Neuronal stem cell (in vitro differentiated cells): ENCODE measurements around the gene GUCA1A. TPM values are rescaled to one million over a fixed set of nuclear protein-coding genes. Genes with fewer than 3 reads are reported as not detected.
A peak's percentile ranks its signal among the peaks of the same experiment; 100 is the strongest.

Experiments
- DNase-seq: peaks from one replicate; pipeline ENCODE4 v3.0.0-alpha.2; 2013; ENCODE audit warnings: low spot score
- H2AFZ ChIP-seq: one replicate; pipeline ENCODE4 v1.6.1; 2013; ENCODE audit warnings: mild to moderate bottlenecking, low read length, inconsistent platforms
- H2AK5ac ChIP-seq: 2 replicates; pipeline ENCODE4 v1.6.1; 2013; ENCODE audit warnings: low read depth, mild to moderate bottlenecking, inconsistent platforms, low read length, moderate library complexity, mixed read lengths
- H2BK120ac ChIP-seq: 2 replicates; pipeline ENCODE4 v1.6.1; 2013; ENCODE audit warnings: low read depth, mild to moderate bottlenecking, inconsistent platforms, low read length, moderate library complexity, mixed read lengths
- H2BK12ac ChIP-seq: one replicate; pipeline ENCODE4 v1.6.1; 2013; ENCODE audit warnings: low read length, inconsistent platforms
- H2BK15ac ChIP-seq: 2 replicates; pipeline ENCODE4 v1.6.1; 2013; ENCODE audit warnings: mild to moderate bottlenecking, low read length, inconsistent platforms, mixed read lengths
- H2BK5ac ChIP-seq: one replicate; pipeline ENCODE4 v1.6.1; 2013; ENCODE audit warnings: inconsistent platforms, mild to moderate bottlenecking, low read length, moderate library complexity
- H3K14ac ChIP-seq: one replicate; pipeline ENCODE4 v1.6.1; 2013; ENCODE audit warnings: low read length, inconsistent platforms
- H3K18ac ChIP-seq: 2 replicates; pipeline ENCODE4 v1.6.1; 2013; ENCODE audit warnings: low read length, inconsistent platforms
- H3K23ac ChIP-seq: 2 replicates; pipeline ENCODE4 v1.6.1; 2013; ENCODE audit warnings: low read depth, mild to moderate bottlenecking, mixed read lengths, low read length, inconsistent platforms; ENCODE audit not compliant: poor library complexity
- H3K27ac ChIP-seq: replicated peaks from 3 replicates; pipeline ENCODE4 v1.5.1; 2013; ENCODE audit warnings: low read length, inconsistent platforms
- H3K27me3 ChIP-seq, 3 experiments: 2 replicates each; pipeline ENCODE4 v1.6.1; 2013; ENCODE audit warnings: low read length in 3 of 3, mild to moderate bottlenecking in 2 of 3, inconsistent platforms in 1 of 3, low read depth in 1 of 3, mixed read lengths in 1 of 3, moderate library complexity in 1 of 3; ENCODE audit not compliant: control insufficient read depth in 3 of 3, insufficient read depth in 3 of 3
- H3K36me3 ChIP-seq, 2 donors: replicated peaks in 1 of 2; 2 replicates each; pipeline ENCODE4 v1.6.1; 2013; ENCODE audit warnings: low read length in 2 of 2; ENCODE audit not compliant: control insufficient read depth in 2 of 2, insufficient read depth in 2 of 2
- H3K4ac ChIP-seq: 2 replicates; pipeline ENCODE4 v1.6.1; 2013; ENCODE audit warnings: inconsistent platforms, mild to moderate bottlenecking, low read length, moderate library complexity
- H3K4me1 ChIP-seq, 2 donors: 1 replicate in 1 of 2; 2 replicates in 1 of 2; pipeline ENCODE4 v1.6.1; 2013; ENCODE audit warnings: low read length in 2 of 2, low read depth in 1 of 2; ENCODE audit not compliant: control insufficient read depth in 2 of 2, insufficient read depth in 1 of 2
- H3K4me2 ChIP-seq: one replicate; pipeline ENCODE4 v1.6.1; 2013; ENCODE audit warnings: mild to moderate bottlenecking, low read length, inconsistent platforms; ENCODE audit not compliant: insufficient read depth, poor library complexity, severe bottlenecking
- H3K4me3 ChIP-seq, 2 donors: 2 replicates each; pipeline ENCODE4 v1.5.1; 2013; ENCODE audit warnings: low read length in 2 of 2, mild to moderate bottlenecking in 2 of 2, inconsistent platforms in 1 of 2, moderate library complexity in 1 of 2
- H3K79me1 ChIP-seq: one replicate; pipeline ENCODE4 v1.6.1; 2013; ENCODE audit warnings: low read depth, mild to moderate bottlenecking, inconsistent platforms, low read length, moderate library complexity
- H3K9ac ChIP-seq: one replicate; pipeline ENCODE4 v1.6.1; 2013; ENCODE audit warnings: mild to moderate bottlenecking, low read depth, low read length, inconsistent platforms; ENCODE audit not compliant: poor library complexity
- H3K9me3 ChIP-seq, 2 donors: replicated peaks in 1 of 2; 2 replicates each; pipeline versions ENCODE3 to v1.6.1; 2013; ENCODE audit warnings: low read length in 2 of 2, mild to moderate bottlenecking in 2 of 2, inconsistent platforms in 1 of 2, low read depth in 1 of 2, mixed read lengths in 1 of 2, moderate library complexity in 1 of 2; ENCODE audit not compliant: control insufficient read depth in 2 of 2, insufficient read depth in 1 of 2
- H4K8ac ChIP-seq: one replicate; pipeline ENCODE4 v1.6.1; 2013; ENCODE audit warnings: low read depth, mild to moderate bottlenecking, inconsistent platforms, low read length, moderate library complexity
- H4K91ac ChIP-seq: one replicate; pipeline ENCODE4 v1.6.1; 2013; ENCODE audit warnings: low read length, low read depth, mild to moderate bottlenecking, inconsistent platforms; ENCODE audit not compliant: poor library complexity
- WGBS, 2 donors: extraction: QIAGEN DNeasy Blood & Tissue Kit; methylation state at CpG; one replicate each; pipeline ENCODE4 v1.1.7; 2013; ENCODE audit warnings: missing lambda C conversion rate in 2 of 2, mixed read lengths in 1 of 2; ENCODE audit not compliant: insufficient read length in 2 of 2, insufficient replicate concordance in 1 of 2; ENCODE audit errors: extremely low coverage in 2 of 2; 5-methylcytosine and 5-hydroxymethylcytosine counted together
- polyA plus RNA-seq, 2 experiments: library from polyadenylated mRNA; stranded (reverse); fragments of 200-250 nt; gene quantifications; one replicate each; pipeline ENCODE4 v1.2.3, GENCODE V29; 2013

The GUCA1A gene
- 2.2 TPM for polyA plus RNA-seq (2013, experiment 1 of 2)
- polyA plus RNA-seq (2013, experiment 2 of 2), result 2.8 TPM

- Histone ChIP-seq H3K4me2 (no peak within 1 kb of the TSS), H2AK5ac (peak within 1 kb of the TSS; percentile 19), H3K9ac (no peak within 1 kb of the TSS), H2AFZ (no peak within 1 kb of the TSS), H3K79me1 (no peaks in the 10 kb centered on the region), H3K27ac (no peak within 1 kb of the TSS), H3K4me3 (peak within 1 kb of the TSS in 1 of 2 donors; percentile 57), H3K9me3 (no peaks in the 10 kb centered on the region), H3K27me3 (peaks cover 0 to 12% (median 0%) of the 10 kb centered on the region in 3 experiments), H2BK120ac (no peak within 1 kb of the TSS), H2BK15ac (no peak within 1 kb of the TSS), H3K4me1 (no peaks in the 10 kb centered on the region), H4K8ac (no peak within 1 kb of the TSS), H3K23ac (peak within 1 kb of the TSS; percentile 61), H2BK12ac (no peak within 1 kb of the TSS), H2BK5ac (no peak within 1 kb of the TSS), H3K36me3 (no peaks in the 10 kb centered on the region), H3K4ac (no peak within 1 kb of the TSS), H3K14ac (no peak within 1 kb of the TSS), H3K18ac (no peak within 1 kb of the TSS), H4K91ac (no peak within 1 kb of the TSS)
- no CpG with 5 or more reads among the region's 2 CpGs for WGBS, 2 donors
- DNase-seq, result no peak
These were observed at the start of gene GUCA1A for GRCh38 chr6:42173101-42173500. Gene GUCA1A, plus strand, starts transcription at chr6:42173364. Its CDS starts 250 bp downstream, at chr6:42173614.

- no peaks in the 10 kb centered on the region for H3K9me3 ChIP-seq
- no peak overlapping the region for H3K14ac ChIP-seq
- H3K36me3 ChIP-seq, result no peaks in the 10 kb centered on the region
- no peak overlapping the region for H4K91ac ChIP-seq
- H2AFZ ChIP-seq, result no peak overlapping the region
- no peak overlapping the region for H3K4me2 ChIP-seq
- no peak overlapping the region for H3K4ac ChIP-seq
- no peak overlapping the region for H2BK15ac ChIP-seq
- H2BK12ac ChIP-seq, result no peak overlapping the region
- H3K27me3 ChIP-seq, result peaks cover 0 to 10% (median 0%) of the 10 kb centered on the region in 3 experiments
- H3K23ac ChIP-seq, result no peak overlapping the region
- no peaks in the 10 kb centered on the region for H3K4me1 ChIP-seq
- H3K18ac ChIP-seq, result no peak overlapping the region
- H3K27ac ChIP-seq, result no peak overlapping the region
- H2AK5ac ChIP-seq, result no peak overlapping the region
- DNase-seq, result no peak
- whole genome bisulfite sequencing, 2 donors, result no CpG with 5 or more reads among the region's 11 CpGs
- H2BK5ac ChIP-seq, result no peak overlapping the region
- H3K9ac ChIP-seq, result no peak overlapping the region
- no peak overlapping the region for H3K4me3 ChIP-seq
- H3K79me1 ChIP-seq, result no peaks in the 10 kb centered on the region
- no peak overlapping the region for H2BK120ac ChIP-seq
- H4K8ac ChIP-seq, result no peak overlapping the region
These were observed 49.6 kb upstream of the GUCA1A start for GRCh38 chr6:42123379-42124103.

- no CpG with 5 or more reads among the region's 9 CpGs for WGBS, 2 donors
- no peak overlapping the region for H3K4me2 ChIP-seq
- no peak overlapping the region for H2AK5ac ChIP-seq
- no peak overlapping the region for H3K27ac ChIP-seq
- H3K23ac ChIP-seq, result no peak overlapping the region
- DNase-seq, result no peak
- H3K9me3 ChIP-seq, result no peaks in the 10 kb centered on the region
- H4K91ac ChIP-seq, result no peak overlapping the region
- H3K14ac ChIP-seq, result no peak overlapping the region
- H3K4ac ChIP-seq, result no peak overlapping the region
- no peak overlapping the region for H3K9ac ChIP-seq
- H2BK5ac ChIP-seq, result no peak overlapping the region
- no peak overlapping the region for H2BK120ac ChIP-seq
- H3K4me3 ChIP-seq, result no peak overlapping the region
- H2AFZ ChIP-seq, result no peak overlapping the region
- peaks cover 0 to 15% (median 3%) of the 10 kb centered on the region in 3 experiments for H3K27me3 ChIP-seq
- no peaks in the 10 kb centered on the region for H3K79me1 ChIP-seq
- H2BK12ac ChIP-seq, result no peak overlapping the region
- no peak overlapping the region for H3K18ac ChIP-seq
- no peaks in the 10 kb centered on the region for H3K36me3 ChIP-seq
- H3K4me1 ChIP-seq, result no peaks in the 10 kb centered on the region
- H4K8ac ChIP-seq, result no peak overlapping the region
- no peak overlapping the region for H2BK15ac ChIP-seq
These were observed 48.8 kb upstream of the GUCA1A start for GRCh38 chr6:42124223-42124836.

GRCh38 chr6:42125231-42125630, 47.9 kb upstream of the GUCA1A start:
- Histone ChIP-seq H2BK15ac (no peak overlapping the region), H2BK12ac (no peak overlapping the region), H2AK5ac (no peak overlapping the region), H4K91ac (no peak overlapping the region), H3K14ac (no peak overlapping the region), H3K23ac (no peak overlapping the region), H3K27ac (no peak overlapping the region), H3K18ac (peak overlapping the region; percentile 36), H4K8ac (no peak overlapping the region), H2BK5ac (peak overlapping the region; percentile 47), H3K27me3 (peaks cover 0 to 19% (median 4%) of the 10 kb centered on the region in 3 experiments), H3K9ac (no peak overlapping the region), H2AFZ (no peak overlapping the region), H2BK120ac (no peak overlapping the region), H3K4me2 (no peak overlapping the region), H3K36me3 (no peaks in the 10 kb centered on the region), H3K79me1 (no peaks in the 10 kb centered on the region), H3K9me3 (no peaks in the 10 kb centered on the region), H3K4ac (no peak overlapping the region), H3K4me3 (no peak overlapping the region), H3K4me1 (no peaks in the 10 kb centered on the region)
- WGBS, 2 donors, result no CpG with 5 or more reads among the region's 14 CpGs
- no peak for DNase-seq
